ENCODE results near the gene CRADD.

CRADD gene

GRCh38 chr12:93943780-93944179, 266.6 kb downstream of the CRADD start:
- DNase-seq (ENCODE audit: low read depth in 1 of 2, low spot score in 1 of 2): no peak
- Histone ChIP-seq H3K4me3 (replicated peaks; ENCODE audit: insufficient read depth, low read length) (no peak overlapping the region), H3K27me3 (ENCODE audit: insufficient read depth, poor library complexity, severe bottlenecking) (no peaks in the 10 kb centered on the region), H3K27ac (replicated peaks) (no peak overlapping the region)
- TF ChIP-seq GABPA (IDR thresholded peaks at IDR 0.05; ENCODE audit: low read depth) (no peak), SPI1 (IDR thresholded peaks at IDR 0.05; ENCODE audit: borderline replicate concordance, low read depth) (no peak), POLR2AphosphoS5 (IDR thresholded peaks at IDR 0.05; ENCODE audit: low read depth) (no peak), REST (IDR thresholded peaks at IDR 0.05; ENCODE audit: insufficient replicate concordance, low read depth) (no peak)

- Histone ChIP-seq H3K4me3 (replicated peaks; ENCODE audit: insufficient read depth, low read length) (no peak overlapping the region), H3K27ac (replicated peaks) (no peak overlapping the region), H3K27me3 (ENCODE audit: insufficient read depth, poor library complexity, severe bottlenecking) (no peaks in the 10 kb centered on the region)
- TF ChIP-seq CTCF (IDR thresholded peaks at IDR 0.05; ENCODE audit: insufficient read depth, low read length): no peak
- no peak for TF ChIP-seq SPI1 (IDR thresholded peaks at IDR 0.05; ENCODE audit: borderline replicate concordance, low read depth)
- no peak for TF ChIP-seq GABPA (IDR thresholded peaks at IDR 0.05; ENCODE audit: low read depth)
- no peak for TF ChIP-seq REST (IDR thresholded peaks at IDR 0.05; ENCODE audit: insufficient replicate concordance, low read depth)
- DNase-seq (ENCODE audit: low read depth in 1 of 2, low spot score in 1 of 2): no peak
These were observed 267.0 kb downstream of the CRADD start for GRCh38 chr12:93944201-93944600.
